Measurements from ENCODE around the gene LRRIQ1.
"Not testable (repeated sequence)": the region's sequence is repeated elsewhere in the genome, so short reads cannot be mapped to it uniquely, and the experiment has no call there.

LRRIQ1 gene

GRCh38 chr12:85036234-85036707 is at the start of gene LRRIQ1, which contains the start of gene TSPAN19:
LRRIQ1 (plus strand) TSS chr12:85036351; CDS start chr12:85038177, 1,826 bp downstream.
TSPAN19 (minus strand) TSS chr12:85036277; CDS start chr12:85029946, 6,331 bp downstream.
- peak; percentile 50 for DNase-seq (ENCODE audit: low read depth)

- DNase-seq (ENCODE audit: low read depth): no peak
Measured at GRCh38 chr12:84986586-84986985, 49.6 kb upstream of the LRRIQ1 start.

- no peak for DNase-seq (ENCODE audit: low read depth)
Measured at GRCh38 chr12:84994426-84994825, 41.7 kb upstream of the LRRIQ1 start.

GRCh38 chr12:84995641-84996040 is 40.5 kb upstream of the LRRIQ1 start:
- no peak for DNase-seq (ENCODE audit: low read depth)

GRCh38 chr12:84996759-84997158 is 39.4 kb upstream of the LRRIQ1 start:
- DNase-seq (ENCODE audit: low read depth): no peak

- no peak for DNase-seq (ENCODE audit: low read depth)
Measured at GRCh38 chr12:84998341-84998740, 37.8 kb upstream of the LRRIQ1 start.

GRCh38 chr12:85000729-85001128 is 35.4 kb upstream of the LRRIQ1 start:
- DNase-seq (ENCODE audit: low read depth): no peak

GRCh38 chr12:85002778-85003296 is 33.3 kb upstream of the LRRIQ1 start:
- DNase-seq (ENCODE audit: low read depth): no peak

GRCh38 chr12:85004204-85004603 is 31.9 kb upstream of the LRRIQ1 start:
- DNase-seq (ENCODE audit: low read depth): no peak

- not testable (repeated sequence) for DNase-seq (ENCODE audit: low read depth)
Measured at GRCh38 chr12:85005047-85005446, 31.1 kb upstream of the LRRIQ1 start.

- no peak for DNase-seq (ENCODE audit: low read depth)
Measured at GRCh38 chr12:85005615-85006014, 30.5 kb upstream of the LRRIQ1 start.

GRCh38 chr12:85006206-85006605 is 29.9 kb upstream of the LRRIQ1 start:
- DNase-seq (ENCODE audit: low read depth): no peak

GRCh38 chr12:85007836-85008235 is 28.3 kb upstream of the LRRIQ1 start:
- peak; percentile 3 for DNase-seq (ENCODE audit: low read depth)

GRCh38 chr12:85016413-85016812 is 19.7 kb upstream of the LRRIQ1 start:
- peak; percentile 84 for DNase-seq (ENCODE audit: low read depth)

GRCh38 chr12:85017133-85017532 is 19.0 kb upstream of the LRRIQ1 start:
- no peak for DNase-seq (ENCODE audit: low read depth)

GRCh38 chr12:85017618-85018017 is 18.5 kb upstream of the LRRIQ1 start:
- no peak for DNase-seq (ENCODE audit: low read depth)

- no peak for DNase-seq (ENCODE audit: low read depth)
Measured at GRCh38 chr12:85018098-85018497, 18.1 kb upstream of the LRRIQ1 start.

GRCh38 chr12:85029456-85029855 is 6.7 kb upstream of the LRRIQ1 start:
- DNase-seq (ENCODE audit: low read depth): peak; percentile 5

- DNase-seq (ENCODE audit: low read depth): no peak
Measured at GRCh38 chr12:85036733-85037132, 582 bp downstream of the LRRIQ1 start.

GRCh38 chr12:85041395-85041794 is 5.2 kb downstream of the LRRIQ1 start:
- DNase-seq (ENCODE audit: low read depth): no peak

GRCh38 chr12:85043829-85044228 is 7.7 kb downstream of the LRRIQ1 start:
- DNase-seq (ENCODE audit: low read depth): no peak

GRCh38 chr12:85057370-85057963 is 21.3 kb downstream of the LRRIQ1 start:
- peak; percentile 12 for DNase-seq (ENCODE audit: low read depth)

- no peak for DNase-seq (ENCODE audit: low read depth)
Measured at GRCh38 chr12:85058339-85058738, 22.2 kb downstream of the LRRIQ1 start.

- no peak for DNase-seq (ENCODE audit: low read depth)
Measured at GRCh38 chr12:85059594-85059993, 23.4 kb downstream of the LRRIQ1 start.

All from GM04504 (cell line).